Large intestine (tissue), 1 donor: ENCODE results near the gene PSMB7. TPM values are rescaled to one million over a fixed set of nuclear protein-coding genes. Genes with fewer than 3 reads are reported as not detected.

Source experiments
- polyA plus RNA-seq: library from polyadenylated mRNA; unstranded; fragments of 120-200 nt; gene quantifications from one replicate; pipeline ENCODE4 v1.2.1, GENCODE V29; 2013

Gene PSMB7
- polyA plus RNA-seq, 1 donor, result 148 TPM

Other genes with a start within 250 kb of the PSMB7 start
- gene NEK6, start 157.5 kb downstream of the PSMB7 start, polyA plus RNA-seq, result 28.2 TPM
- gene ADGRD2, start 35.0 kb upstream of the PSMB7 start, polyA plus RNA-seq, result not detected
- gene NR5A1, start 92.0 kb upstream of the PSMB7 start, polyA plus RNA-seq, result 0.09 TPM